ENCODE results near the gene ARHGEF5.
"Not testable (repeated sequence)": the region's sequence is repeated elsewhere in the genome, so short reads cannot be mapped to it uniquely, and the experiment has no call there.

GRCh38 chr7:144356185-144356584, 983 bp downstream of the ARHGEF5 start:
- TF ChIP-seq CTCF (optimal IDR thresholded peaks at IDR 0.05 in 1 of 3, IDR thresholded peaks at IDR 0.05 in 1 of 3, conservative IDR thresholded peaks at IDR 0.05 in 1 of 3; ENCODE audit: extremely low read depth in 1 of 3, insufficient read depth in 2 of 3, low read length in 3 of 3); EZH2 (IDR thresholded peaks at IDR 0.05; ENCODE audit: low read length): not testable (repeated sequence)

Measured in keratinocyte (primary cell).